ENCODE data around the gene SIPA1L3. TPM values are rescaled to one million over a fixed set of nuclear protein-coding genes. Genes with fewer than 3 reads are reported as not detected.
"Not testable (repeated sequence)": the region's sequence is repeated elsewhere in the genome, so short reads cannot be mapped to it uniquely, and the experiment has no call there.

Gene SIPA1L3
- total RNA-seq, 1 donor from 2014 or later: 16.5 TPM

- intact Hi-C loops (cut with micrococcal nuclease): loop anchor here (5.0 to 10.0 kb wide), 3 partner anchors 252 to 708 kb away; partner anchors contain the start of genes EIF3K, MAP4K1 and ZFP30
These were observed 2.7 kb downstream of the SIPA1L3 start for GRCh38 chr19:37909661-37910199.

DNA sequence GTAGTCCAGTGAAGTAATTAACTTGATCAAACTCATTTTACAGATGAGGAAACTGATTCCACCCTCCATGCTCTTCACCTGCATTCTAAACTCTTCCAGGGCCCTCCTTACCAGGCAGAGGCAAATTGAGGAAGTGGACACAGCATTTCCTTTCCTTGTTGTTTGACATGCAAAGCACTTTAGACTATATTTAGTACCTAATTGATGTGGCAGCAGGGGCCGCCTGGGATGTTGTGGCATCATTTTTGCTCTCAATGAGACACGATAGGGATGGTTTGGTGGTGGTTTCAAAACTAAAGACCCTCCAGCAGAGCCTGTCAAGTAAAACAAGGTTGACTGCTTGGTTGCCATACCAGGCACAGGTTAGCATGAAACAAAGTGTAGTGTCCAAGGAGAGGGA, 7.9 kb downstream of the SIPA1L3 start:
- intact Hi-C loops (cut with micrococcal nuclease): no loop called here

DNA sequence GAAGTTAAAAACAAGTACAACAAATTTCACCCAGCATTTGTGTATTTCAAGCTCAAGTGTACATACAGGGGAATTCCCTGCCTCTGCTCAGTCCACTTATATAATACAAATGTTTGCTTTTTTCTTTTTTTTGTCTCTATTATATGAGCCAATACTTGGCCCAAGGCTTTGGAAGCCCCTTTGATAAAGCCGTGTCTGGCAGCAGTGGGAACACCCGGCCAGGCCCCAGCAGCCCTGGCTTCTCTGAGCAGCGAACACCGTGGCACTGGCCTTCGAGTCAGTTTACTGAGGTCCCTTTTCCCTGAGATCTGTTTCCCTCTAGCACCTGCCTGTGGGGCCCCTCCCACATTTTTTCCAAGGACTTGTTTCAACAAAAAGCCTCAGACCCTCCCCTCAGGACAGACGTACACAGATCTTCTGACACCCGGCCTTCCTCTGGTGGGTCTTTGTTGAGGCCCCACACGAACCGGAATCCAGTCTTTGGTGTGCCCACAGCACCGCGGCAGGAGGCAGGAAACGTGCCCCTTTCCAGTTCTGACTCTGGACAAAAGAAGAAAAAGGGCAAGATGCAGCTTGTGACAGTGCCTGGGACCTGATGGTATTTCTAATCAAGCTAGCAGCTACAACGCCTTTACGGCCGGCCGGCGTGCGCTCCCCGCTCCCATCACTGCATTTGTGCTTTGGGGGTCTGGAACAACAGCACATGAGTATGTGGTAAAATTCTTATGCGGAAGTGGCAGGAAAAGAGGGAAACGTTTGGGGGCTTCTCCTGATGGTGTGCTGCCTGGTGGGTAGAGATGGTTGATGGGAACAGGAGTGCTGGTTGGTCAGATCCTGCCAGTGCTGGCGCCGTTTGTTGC, 13.8 kb downstream of the SIPA1L3 start:
- intact Hi-C loops (cut with micrococcal nuclease): no loop called here

GRCh38 chr19:37924573-37924972, 17.6 kb downstream of the SIPA1L3 start:
- intact Hi-C loops (cut with micrococcal nuclease): not testable (repeated sequence)

GRCh38 chr19:37925212-37925611, 18.2 kb downstream of the SIPA1L3 start:
- intact Hi-C loops (cut with micrococcal nuclease): no loop called here

GRCh38 chr19:37926255-37926654, 19.2 kb downstream of the SIPA1L3 start:
- intact Hi-C loops (cut with micrococcal nuclease): no loop called here

GRCh38 chr19:37926711-37927110, 19.7 kb downstream of the SIPA1L3 start:
- intact Hi-C loops (cut with micrococcal nuclease): no loop called here

GRCh38 chr19:37928527-37929286, 21.7 kb downstream of the SIPA1L3 start:
- intact Hi-C loops (cut with micrococcal nuclease): no loop called here

DNA sequence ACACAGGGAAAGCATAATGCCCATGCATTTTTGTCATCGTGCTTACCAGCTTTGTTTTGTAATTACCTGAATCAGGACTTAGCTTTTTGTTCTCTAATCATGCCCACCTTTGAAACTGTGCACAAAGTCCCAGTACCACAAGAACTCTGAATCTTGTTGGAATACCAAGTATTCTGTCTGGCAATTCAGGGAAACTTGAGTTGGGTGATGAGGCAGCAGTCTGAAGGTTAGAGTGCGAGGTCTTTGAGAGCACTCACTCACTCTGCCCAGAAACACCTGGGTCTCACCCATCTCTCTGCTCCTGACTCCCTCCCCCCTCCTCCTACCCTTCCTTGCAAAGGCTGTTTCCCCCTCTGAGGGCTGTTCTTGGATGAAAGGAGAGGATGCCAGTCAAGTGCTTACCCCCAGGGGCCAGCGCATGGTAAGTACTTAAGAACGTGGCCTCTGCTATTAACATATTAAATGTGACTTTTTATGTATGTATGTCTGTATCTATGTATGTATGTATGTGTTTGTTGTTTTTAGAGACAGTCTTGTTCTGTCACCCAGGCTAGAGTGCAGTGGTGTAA, 22.4 kb downstream of the SIPA1L3 start:
- intact Hi-C loops (cut with micrococcal nuclease): no loop called here

- intact Hi-C loops (cut with micrococcal nuclease): no loop called here
These were observed 23.4 kb downstream of the SIPA1L3 start for GRCh38 chr19:37930416-37930815.

DNA sequence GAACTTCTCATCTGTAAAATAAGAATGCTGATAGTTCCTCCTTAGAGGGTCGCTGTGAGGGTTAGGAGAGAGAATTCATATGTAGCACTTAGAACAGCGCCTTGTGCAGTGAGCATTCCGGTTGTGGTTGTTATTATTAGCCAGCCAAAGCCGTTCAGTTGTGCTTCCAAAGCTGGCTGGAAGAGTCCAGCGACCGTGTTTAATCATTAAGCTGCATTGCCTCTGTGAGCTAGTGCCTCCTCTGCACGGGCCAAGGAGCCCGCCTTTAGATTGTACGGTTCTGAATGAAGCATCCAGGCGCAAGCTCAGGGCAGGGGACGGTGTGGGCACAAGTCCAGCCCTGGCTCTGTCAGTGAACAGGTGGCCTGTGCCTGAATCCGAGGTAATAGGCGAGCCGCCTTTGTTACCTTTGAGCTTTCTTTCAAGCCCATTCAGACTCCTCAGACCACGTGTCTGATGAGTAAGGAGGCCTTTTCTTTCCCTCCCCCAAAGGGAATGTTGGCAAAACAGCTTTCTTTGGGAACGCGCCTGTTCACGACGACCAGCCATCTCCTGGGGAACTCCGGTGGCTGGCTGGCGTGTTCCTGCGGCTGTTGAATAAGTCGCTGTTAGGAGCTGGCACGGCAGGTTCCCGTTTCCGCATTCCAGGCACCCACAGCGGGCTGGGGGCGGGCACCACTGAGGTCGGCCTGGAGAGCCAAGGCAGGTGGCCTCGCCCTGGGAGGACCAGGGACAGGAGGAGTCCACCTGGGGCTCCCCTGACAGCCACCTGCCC, 25.1 kb downstream of the SIPA1L3 start:
- intact Hi-C loops (cut with micrococcal nuclease): no loop called here

- intact Hi-C loops (cut with micrococcal nuclease): no loop called here
These were observed 26.3 kb downstream of the SIPA1L3 start for GRCh38 chr19:37932985-37933936.

DNA sequence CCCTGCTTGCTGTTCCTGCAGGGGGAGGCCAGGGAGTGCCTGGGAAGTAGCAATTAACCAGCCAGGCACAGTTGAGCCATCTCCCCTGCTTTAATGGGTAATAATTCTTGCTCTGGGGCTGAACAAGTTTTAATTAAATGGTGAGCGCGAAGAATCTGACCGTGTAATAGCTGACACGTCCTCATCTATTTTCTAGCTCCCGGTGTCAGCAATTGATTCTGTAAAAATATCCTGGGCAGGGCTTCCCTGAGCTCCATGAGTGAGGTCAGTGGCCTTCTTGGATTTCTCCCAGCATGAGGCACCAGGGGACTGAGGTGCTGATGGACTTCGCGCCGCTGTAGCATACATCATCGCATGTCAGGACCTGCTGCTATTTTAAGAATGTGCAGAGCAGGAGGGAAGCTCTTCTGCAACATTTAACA, 26.9 kb downstream of the SIPA1L3 start:
- intact Hi-C loops (cut with micrococcal nuclease): no loop called here

GRCh38 chr19:37935341-37935740, 28.3 kb downstream of the SIPA1L3 start:
- intact Hi-C loops (cut with micrococcal nuclease): no loop called here

DNA sequence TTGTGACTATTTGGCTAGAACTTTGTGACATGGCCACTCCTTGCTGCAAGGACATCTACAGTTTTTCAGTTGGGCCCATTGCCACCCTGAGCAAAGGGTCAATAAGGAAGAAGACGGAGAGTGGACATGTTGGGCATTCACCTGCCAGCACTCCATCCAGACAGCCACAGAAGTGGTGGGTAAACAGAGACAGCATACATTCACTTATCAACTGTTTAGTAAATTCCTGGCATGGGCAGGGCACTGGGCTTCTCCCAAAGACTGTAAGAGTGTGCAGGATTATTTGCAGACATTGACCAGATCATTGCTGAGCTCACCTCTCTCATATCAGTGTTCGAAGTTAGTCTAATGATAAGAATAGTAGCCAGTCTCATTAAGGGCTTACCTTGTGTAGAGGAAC, 29.2 kb downstream of the SIPA1L3 start:
- intact Hi-C loops (cut with micrococcal nuclease): no loop called here

DNA sequence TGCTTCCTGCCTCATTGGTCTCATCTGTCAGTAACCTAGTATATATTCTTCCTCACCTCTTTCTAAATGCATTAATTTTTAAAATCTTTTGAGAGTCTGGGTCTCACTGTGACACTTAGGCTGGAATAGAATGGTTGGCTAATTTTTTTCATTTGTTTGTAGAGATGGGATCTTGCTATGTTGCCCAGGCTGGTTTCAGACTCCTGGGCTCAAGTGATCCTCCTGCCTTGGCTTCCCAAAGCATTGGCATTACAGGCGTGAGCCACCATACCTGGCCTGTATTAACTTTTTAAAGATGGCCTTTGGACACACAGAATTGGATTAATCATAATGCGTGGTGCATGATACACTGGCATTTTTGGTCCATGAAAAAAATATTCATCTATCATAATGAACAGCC, 29.9 kb downstream of the SIPA1L3 start:
- intact Hi-C loops (cut with micrococcal nuclease): no loop called here

DNA sequence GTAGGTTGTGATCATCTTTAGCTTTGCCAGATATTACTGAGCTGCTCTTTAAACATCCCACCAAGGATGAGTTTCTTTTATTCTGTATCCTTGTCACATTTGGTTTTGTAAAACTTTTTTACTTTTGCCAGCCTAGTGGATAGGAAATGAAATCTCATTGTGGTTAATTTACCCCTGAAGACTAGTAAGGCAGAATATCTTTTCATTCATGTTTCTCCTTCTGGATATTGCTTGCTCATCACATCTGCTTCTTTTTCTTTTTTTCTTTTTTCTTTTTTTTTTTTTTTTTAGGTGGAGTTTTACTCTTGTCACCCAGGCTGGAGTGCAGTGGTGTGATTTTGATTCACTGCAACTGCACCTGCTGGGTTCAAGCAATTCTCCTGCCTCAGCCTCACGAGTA, 31.3 kb downstream of the SIPA1L3 start:
- intact Hi-C loops (cut with micrococcal nuclease): no loop called here

DNA sequence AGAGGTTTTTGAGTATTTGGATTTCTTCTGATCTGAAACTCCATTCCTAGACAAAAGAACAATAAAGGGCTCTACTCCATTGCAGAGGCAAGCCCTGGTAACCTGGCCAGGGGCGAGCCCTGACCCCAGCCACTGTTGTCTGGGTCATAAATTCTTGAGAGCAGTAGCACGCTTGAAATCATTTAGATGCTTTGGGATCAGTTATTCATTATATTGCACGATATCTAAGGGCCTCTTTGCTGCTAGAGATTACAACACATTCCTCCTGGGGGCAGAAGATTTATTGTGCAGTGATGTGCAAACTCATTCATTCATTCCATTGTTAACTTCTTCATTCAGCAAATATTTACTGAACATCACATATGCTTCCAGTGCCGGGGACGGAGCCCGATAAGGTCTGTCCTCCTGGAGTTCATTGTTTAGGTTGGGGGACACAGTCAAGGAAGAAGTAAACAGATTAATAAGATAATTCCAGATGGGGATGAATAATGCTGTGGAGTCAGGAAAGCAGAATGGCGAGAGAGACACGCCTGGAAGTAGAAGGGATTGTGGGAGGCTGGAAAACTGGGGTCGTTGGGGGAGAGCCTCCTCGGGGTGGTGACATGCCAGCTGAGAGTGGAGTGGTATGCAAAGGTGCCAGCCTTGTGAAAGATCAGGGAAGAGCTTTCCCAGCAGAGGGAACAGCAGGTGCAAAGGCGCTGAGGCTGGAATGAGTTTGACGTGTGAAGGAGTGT, 34.9 kb downstream of the SIPA1L3 start:
- intact Hi-C loops (cut with micrococcal nuclease): no loop called here

DNA sequence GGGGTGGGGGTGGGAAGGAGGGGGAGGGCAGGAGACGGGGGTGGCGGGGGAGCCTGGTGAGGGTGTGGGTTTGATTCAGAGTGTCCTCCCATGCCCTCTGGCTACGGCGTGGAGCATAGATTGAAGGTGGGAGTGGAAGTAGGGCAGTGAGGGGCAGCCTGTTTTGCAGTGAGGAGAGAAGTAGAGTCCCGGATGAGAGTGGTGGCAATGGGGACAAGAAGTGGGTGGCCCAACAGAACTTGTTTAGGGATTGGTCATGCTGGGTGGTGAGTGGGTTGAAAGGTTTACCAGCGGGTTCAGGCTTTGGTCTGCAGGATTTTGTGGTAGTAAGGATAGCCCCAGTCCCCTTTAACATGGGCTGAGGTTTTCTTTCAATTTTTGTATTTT, 35.5 kb downstream of the SIPA1L3 start:
- intact Hi-C loops (cut with micrococcal nuclease): no loop called here

Data from T-helper 1 cell treated with Interleukin-12 subunit alpha and Interleukin-12 subunit beta and Interleukin-4 antibody, amounts not matched to agents 30 ng/mL and 1 ng/mL, for 36 hours (primary cell).